ENCODE measurements around the gene ZBED5.

The ZBED5 gene

DNA sequence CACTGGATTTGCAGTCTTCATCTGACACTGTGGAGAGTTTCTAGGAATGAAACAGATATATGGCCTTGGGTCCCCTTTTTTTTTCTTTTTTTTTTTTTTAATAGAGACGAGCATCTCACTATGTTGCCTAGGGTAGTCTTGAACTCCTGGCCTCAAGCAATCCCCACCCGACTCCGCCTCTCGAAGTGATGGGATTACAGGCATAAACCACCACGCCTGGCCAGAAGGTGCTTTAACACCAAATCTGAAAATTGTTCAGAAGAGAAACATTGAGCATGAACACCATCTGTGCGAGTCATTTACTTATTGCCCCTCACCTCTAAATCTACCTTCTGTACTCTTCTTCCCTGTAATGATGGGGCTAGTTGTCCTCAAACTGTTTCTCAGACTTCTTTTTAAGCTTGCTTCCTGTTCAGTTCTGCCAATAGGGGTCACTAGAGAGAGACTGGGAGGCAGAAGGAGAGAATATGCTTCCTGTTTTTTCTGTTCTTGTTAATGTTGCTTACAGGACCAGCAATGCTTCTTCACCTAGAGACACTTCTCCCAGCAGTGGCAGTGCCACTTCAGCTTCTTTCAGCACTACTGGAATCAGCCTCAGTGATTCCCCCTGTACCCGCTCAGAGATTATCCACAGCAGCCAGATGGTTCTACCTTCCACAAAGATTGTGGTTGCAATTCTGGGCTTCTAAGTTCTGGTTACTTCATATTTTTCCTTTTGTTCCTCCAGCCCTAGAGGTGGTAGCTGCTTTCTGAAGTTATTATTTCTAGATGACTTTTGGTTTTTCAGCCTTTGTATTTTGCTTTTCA lies 20.8 kb upstream of the ZBED5 start:
- peak; percentile 65 for DNase-seq (ENCODE audit: low read depth)

DNA sequence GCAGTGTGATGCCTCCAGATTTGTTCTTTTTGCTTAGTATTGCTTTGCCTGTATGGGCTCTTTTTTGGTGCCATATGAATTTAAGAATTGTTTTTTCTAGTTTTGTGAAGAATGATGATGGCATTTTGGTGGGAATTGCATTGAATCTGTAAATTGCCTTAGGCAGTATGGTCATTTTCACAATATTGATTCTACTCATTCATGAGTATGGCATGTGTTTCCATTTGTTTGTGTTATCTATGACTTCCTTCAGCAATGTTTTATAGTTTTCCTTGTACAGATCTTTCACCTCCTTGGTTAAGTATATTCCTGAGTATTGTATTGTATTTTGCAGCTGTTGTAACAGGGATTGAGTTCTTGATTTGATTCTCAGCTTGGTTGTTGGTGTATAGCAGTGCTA lies 18.3 kb upstream of the ZBED5 start:
- no peak for DNase-seq (ENCODE audit: low read depth)

DNA sequence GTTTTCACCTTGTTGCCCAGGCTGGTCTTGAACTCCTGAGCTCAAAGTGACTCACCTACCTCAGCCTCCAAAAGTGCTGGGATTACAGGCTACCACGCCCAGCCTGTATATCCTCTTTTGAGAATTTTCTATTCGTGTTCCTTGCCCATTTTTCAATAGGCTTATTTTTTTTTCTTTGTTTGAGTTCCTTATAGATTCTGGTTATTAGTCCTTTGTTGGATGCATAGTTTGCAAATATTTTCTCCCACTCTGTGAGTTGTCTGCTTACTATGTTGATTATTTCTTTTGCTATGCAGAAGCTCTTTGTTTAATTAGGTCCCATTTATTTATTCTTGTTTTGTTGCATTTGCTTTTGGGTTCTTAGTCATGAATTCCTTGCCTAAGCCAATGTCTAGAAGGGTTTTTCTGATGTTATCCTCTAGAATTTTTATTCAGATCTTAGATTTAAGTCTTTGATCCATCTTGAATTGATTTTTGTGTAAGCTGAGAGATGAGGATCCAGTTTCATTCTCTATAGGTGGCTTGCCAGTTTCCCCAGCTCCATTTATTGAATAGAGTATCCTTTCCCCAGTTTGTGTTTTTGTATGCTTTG lies 17.7 kb upstream of the ZBED5 start:
- no peak for DNase-seq (ENCODE audit: low read depth)

DNA sequence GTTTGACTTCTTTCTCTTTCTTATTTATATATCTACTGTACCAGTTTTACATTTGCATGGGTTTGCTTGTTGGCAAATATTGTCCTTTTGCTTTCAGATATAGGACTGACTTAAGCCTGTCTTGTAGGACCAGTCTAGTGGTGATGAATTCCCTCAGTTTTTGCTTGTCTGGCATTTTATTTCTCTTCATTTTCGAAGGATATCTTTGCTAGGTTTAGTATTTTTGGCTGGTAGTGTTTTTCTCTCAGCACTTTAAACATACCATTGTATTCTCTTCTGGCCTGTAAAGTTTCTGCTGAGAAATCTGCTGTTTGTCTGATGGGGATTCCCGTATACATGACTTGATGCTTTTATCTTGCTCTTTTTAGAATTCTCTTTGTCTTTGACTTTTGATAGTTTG lies 14.2 kb upstream of the ZBED5 start:
- DNase-seq (ENCODE audit: low read depth), result no peak

DNA sequence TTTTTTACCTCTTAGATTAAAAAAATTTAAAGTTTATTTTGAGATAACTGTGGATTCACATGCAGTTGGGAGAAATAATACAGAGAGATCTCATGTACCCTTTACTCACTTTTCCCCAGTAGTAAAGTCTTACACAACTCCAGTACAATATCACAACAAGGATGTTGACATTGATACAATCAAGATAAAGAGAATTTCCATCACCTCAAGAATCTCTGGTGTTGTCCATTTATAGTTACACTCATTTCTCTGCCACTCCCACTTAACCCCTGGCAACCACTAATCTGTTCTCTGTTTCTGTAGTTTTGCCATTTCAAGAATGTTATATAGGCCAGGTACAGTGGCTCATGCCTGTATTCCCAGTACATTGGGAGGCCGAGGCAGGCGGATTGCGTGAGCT lies 10.5 kb upstream of the ZBED5 start:
- DNase-seq (ENCODE audit: low read depth), result no peak

DNA sequence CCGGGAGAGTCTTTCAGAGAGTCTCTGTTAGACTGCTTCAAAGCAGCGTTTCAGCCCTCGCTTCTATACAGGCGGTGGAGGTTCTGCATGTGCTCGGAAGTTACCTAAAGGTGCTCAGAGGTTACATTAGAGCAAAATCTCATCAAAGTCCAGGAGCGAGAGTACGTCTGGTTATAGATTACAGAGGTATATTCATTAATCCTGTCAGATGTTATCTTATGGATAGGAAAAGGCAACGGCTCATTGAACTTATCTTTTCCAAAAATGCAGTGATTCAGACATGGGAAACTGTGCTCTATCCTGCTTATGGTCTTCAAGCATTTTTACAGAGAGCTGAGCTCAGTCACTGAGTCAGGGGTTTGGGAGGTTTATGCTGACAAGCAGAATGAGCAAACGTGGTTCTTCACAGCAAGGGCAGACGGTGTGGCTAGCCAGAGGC lies 9.1 kb upstream of the ZBED5 start:
- DNase-seq (ENCODE audit: low read depth), result no peak

DNA sequence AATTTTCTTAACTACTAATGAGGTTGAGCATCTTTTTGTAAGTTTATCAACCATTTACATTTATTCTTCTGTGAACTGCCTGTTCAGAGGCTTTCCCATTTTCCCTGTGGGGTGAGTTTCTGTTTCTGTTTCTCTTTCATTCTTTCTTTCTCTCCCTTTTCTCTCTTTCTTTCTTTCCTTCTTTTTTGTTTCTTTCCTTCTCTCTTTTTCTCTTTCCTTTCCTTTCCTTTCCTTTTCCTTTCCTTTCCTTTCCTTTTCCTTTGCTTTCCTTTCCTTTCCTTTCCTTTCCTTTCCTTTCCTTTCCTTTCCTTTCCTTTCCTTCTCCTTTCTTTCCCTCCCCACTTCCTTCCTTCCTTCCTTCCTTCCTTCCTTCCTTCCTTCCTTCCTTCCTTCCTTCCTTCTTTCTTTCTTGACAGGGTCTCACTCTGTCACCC lies 8.0 kb upstream of the ZBED5 start:
- DNase-seq (ENCODE audit: low read depth), result no peak

DNA sequence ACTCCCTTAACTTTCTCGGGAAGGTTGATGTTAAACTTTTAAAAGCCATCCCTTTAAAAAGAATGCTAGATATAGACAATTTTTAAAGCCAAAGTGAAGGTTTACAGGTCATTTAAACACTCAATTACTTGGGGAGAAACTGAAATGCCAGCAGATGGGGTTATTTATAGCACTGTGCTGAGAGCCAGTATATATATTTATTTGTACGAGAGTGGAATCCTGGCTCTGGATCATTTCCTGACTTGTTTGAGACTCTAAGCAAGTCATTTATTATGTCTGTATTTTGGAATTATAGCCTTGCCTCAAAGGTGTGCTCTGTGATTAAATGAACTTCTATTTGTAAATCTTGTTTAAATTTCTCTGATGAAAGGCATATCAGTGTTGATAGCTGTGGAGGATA lies 6.8 kb upstream of the ZBED5 start:
- DNase-seq (ENCODE audit: low read depth), result no peak

DNA sequence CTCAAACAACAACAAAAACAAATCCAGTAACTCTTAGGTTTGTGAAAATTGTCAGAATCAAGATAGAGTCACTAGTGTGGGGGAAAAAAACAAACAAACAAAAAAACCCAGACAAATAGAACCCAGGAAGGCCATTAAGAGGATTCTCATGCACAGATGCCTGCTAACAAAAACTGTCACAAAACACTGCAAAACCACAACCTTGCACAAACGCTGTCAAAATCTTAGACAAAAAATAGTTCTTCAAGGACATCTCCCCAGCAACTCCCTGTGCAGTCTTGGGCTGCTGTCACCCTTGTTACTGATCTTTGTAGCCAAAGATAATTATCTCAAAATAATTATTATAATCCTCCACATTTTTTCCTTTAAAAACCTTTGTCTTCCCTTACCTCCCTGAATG lies 4.6 kb upstream of the ZBED5 start:
- DNase-seq (ENCODE audit: low read depth), result no peak

DNA sequence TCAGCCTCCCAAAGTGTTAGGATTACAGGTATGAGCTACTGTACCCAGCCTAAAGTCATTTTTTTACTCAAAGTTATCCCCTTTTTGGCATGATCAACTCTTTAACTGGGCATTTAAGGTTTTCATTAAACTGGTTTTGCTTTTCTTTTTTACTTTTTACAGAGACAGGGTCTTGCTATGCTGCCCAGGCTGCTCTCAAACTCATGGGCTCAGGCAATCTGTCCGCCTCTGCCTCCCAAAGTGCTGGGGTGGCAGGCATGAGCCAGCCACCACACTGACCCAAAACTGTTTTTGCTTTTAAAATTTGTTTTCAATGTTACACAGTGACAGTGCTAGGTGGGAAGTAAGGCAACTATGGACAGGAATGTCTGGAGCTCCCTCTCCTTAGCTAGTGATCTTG lies 3.9 kb upstream of the ZBED5 start:
- no peak for DNase-seq (ENCODE audit: low read depth)

DNA sequence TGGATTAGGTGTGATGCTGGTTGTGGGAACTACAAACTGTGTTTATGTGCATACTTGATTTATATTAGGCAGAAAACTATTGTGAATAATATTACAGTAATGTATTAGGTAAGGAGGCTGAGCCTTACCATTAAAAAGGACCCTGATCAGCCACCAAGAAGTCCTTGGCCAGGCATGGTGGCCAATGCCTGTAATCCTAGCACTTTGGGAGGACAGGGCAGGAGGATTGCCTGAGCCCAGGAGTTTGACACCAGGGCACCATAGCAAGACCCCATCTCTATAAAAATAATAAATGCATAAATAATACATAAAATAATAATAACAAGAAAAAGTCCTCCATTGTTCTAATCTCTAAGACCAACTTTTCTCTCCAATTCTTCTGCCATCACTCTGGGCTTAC lies 3.2 kb upstream of the ZBED5 start:
- no peak for DNase-seq (ENCODE audit: low read depth)

DNA sequence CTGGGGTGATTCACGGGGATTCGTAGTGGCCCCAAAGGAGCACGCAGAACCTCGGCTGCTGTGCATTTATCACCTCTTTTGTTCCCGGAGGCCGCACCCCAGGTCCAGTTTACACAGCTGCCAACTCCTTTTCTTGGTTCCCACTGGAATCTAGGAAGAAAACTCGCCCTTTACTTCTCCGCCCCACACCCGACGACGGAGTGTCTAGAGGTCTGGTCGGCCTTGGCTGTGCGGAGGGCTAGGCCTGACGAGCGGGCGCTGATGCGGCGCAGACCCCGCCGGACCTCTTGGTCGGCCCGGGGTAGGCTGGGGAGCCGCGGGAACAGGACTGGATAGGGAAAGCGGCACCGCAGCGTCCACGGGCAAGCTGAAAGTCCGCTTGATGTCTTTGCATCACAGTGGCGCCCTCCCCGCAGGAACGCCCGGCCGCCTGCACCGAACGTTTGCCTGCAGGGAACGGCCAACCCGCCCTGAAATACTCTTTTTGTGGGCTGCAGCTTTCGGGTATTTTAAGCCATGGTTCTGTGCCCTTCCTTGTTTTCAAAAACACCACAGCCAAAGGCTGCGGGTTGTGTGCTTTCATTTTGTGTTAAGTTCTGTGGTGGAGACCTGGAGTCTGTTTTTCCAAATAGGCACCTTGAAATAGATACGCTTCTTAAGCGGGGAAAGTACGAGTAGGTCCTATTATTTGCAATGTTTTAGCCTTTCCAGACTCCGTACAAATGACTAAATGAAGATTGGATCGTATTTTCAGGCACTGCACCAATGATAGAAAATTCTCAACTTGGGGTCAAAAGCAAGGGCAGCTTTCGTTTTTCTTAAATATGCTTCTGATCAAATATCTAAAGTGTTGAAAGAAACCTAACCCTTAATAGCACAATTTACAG lies 829 bp upstream of the ZBED5 start:
- no peak for DNase-seq (ENCODE audit: low read depth)

DNA sequence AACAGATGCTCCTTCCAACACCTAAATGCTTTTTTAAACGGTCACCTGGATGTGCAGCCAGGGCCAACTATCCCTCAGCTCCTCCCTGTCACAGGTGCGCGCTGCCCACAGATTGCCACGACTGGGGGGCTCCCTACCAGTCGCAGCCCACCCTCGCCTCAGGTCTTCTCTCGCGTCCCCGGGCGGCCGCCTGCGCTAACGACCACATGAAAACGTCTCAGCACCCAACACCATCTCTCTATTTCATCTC lies 469 bp downstream of the ZBED5 start:
- no peak for DNase-seq (ENCODE audit: low read depth)

DNA sequence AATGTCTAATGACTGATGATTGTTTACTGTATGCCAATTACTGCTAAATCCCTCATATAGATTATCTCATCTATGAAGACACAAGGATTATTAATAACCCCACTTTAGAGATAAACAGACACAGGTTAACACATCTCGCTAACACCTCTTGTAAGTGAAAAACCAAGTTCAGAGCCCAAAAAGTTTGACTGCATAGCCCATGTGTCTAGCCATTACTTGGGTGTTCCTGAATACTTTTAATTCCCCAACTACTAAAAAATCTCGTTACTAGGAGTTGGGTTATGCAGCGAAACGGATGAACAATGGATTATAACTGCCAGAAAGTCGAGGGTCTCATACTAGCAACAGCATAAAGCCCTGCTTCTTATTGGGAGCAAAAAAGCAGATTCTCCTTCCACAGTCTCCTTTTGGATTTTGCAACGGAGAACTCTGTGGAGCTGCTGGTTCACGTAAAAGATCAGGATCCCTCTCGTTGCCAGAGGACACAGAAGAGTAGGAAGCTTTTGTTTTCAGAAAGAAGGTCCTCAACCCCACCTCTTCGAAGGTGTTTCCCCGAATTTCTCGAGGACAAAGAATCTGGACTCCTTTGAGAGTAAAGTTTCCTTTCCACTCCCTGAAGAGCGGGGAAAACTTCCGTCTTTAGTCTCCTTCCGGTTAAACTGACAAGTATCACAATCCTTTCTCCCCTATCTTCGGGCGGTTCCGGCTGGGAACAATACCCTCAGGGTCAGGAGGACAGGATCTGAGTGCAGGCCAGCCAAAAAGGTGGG lies 979 bp downstream of the ZBED5 start:
- no peak for DNase-seq (ENCODE audit: low read depth)

DNA sequence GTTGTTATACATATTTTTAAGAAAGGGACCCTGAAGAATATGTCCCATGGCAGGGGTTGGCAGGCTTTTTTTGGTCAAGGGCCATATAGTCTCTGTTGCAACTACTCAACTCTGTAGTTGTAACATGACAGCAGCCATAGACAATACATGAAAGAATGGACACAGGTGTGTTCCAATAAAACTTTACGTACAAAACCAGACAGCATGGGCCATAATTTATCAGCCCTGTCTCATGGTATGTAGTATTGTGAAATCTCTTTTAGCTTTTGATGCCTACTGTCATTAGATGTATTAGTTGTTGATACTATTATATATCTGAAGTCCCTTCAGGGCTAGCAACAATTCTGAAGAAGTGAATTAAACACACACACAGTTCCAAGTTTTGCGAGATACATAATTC lies 2.6 kb downstream of the ZBED5 start:
- no peak for DNase-seq (ENCODE audit: low read depth)

DNA sequence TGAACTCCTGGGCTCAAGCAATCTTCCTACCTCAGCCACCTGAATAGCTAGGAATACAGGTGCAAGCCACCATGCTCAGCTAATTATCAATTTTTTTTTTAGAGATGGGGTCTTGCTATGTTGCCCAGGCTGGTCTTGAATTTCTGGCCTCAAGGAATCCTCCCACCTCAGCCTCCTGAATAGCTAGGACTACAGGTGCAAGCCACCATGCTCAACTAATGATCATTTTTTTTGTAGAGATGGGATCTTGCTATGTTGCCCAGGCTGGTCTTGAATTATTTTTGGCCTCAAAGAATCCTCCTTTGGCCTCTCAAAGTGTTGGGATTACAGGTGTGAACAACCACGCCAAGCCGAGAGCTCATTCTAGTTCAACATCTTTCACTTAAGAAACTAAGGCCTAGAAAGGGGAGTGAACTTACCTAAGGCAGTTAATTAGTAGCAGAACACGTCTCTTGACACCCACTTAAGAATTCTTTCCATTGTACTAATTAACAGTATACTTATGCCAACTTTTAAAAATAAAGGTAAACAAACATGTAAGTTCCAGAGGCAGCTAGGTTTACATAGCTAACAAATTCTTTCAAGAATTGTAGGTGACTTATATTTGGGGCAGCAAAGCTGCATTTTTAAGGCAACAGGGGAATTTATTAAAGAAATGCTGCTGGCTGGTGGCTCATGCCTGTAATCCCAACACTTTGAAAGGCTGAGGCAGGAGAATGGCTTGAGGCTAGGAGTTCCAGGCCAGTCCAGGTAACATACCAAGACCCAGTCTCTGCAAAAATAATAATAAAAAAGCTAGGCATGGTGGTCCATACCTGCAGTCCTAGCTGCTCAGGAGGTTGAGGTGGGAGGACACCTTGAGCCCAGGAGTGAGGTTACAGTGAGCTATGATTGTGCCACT lies 9.6 kb downstream of the ZBED5 start:
- no peak for DNase-seq (ENCODE audit: low read depth)

DNA sequence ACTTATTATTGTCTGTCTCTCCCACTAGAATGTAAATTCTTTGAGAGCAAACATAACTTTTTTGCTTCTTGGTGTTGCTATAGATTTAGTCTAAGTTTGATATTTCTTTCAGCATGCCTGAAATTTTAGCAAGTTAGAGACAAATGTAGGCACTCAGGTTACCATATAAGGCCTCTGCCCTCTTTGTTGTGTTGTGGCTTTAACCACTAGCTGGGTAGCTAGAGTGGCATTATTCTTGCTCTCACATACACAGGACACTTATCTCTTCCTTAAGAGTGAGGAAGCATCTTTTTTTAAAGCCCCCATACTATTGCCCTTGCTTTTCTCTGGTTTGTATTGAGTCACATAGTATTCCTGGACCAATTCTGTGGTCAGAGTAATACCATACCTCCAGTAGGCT lies 11.2 kb downstream of the ZBED5 start:
- DNase-seq (ENCODE audit: low read depth), result no peak

DNA sequence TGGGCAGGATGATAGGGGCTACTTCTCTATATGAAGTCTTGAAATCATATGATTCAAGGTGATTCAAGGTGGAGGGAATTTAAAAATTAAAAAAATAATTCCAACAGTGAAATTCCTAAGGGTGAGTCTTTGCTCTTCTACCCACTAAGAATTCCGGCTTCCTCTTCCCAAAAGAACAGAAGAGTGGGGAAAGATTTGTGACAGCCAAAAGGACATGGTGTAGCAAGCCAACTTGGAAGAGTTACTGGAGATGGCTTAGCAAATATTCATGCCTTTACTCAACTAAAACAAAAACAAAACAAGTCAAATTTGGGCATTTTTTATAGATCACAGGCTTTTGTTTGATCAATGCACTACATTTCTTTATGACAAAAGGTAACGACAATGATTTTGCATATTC lies 12.3 kb downstream of the ZBED5 start:
- DNase-seq (ENCODE audit: low read depth), result no peak

DNA sequence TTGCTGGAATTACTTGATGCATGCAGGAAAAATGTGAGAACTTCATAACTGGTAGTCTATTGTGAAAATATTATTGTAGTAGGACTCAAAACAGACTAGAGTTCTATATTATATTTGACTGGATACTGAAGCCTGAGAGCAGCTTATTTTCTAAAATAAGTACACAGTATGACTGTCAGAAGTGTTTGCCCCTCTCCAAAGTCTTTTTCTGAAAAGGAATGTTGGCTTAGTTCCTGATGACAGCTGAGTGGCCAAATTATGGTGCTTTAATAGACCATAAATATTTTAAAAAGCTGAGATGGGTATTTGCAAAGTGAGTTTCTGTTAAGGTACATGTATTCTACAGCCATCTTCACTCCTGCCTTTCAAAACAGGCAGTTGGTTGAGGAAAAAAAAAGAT lies 13.1 kb downstream of the ZBED5 start:
- DNase-seq (ENCODE audit: low read depth), result no peak

DNA sequence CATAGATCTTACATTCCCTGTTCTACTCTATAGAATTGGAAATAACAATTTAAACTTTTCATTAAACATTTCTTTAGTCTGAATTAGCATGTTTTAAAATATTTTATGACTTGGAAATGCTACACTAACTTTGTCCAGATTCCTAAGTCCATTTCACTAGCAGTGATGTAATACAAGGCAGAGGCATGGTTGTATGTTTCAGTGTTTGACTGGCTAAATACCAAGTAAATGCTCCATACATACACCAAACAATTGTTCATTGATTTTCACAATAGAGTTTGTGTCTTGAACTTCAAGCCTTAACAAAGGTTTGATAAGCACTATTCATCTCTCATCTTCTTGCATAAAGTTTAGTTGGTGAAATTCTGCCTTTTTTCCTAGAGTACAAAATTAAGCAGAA lies 13.5 kb downstream of the ZBED5 start:
- no peak for DNase-seq (ENCODE audit: low read depth)

DNA sequence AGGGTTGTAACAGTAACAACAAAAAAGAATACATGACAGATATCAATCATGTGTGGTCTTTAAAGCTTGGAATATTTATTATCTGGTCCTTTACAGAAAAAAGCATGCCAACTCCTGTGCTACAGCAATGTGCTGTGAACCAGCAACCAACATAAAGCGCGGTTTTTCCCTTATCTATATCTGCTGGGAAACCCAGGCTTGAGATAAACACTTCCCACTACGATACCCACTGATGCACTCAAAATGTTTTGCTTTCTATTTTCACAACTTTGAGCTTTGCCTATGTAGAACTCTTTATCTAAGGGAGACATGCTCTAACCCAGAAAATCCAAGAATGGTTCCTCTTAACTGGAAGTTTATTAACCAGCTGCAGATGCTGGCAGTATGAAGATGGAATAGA lies 19.0 kb downstream of the ZBED5 start:
- no peak for DNase-seq (ENCODE audit: low read depth)

DNA sequence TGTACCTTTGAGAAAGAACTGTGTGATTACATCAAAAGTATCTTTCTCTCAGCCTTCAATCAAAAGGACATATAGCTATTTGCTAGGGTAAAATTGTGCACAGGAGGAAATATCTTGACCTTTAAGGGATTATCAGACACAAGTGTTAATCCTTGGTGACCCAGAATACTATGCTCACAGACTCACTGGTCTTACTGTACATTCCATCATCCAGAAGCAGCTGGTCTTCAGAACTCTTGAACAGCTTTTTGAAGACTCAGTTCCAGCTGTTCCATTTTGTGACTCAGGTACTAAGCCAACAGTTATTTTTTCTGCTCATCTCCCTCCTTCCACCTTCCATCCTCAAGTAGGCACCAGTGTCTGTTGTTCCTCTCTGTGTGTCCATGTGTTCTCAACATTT lies 19.8 kb downstream of the ZBED5 start:
- no peak for DNase-seq (ENCODE audit: low read depth)
